Peyer's patch (tissue), 4 donors: Measurements from ENCODE around the gene PSG1. TPM values are rescaled to one million over a fixed set of nuclear protein-coding genes. Genes with fewer than 3 reads are reported as not detected.
"Not testable (repeated sequence)": the region's sequence is repeated elsewhere in the genome, so short reads cannot be mapped to it uniquely, and the experiment has no call there.

Source experiments
- DNase-seq, 3 donors: peaks; one replicate each; pipeline ENCODE4 v3.0.0-alpha.2; 2017 to 2019
- H3K27ac ChIP-seq, 4 donors: fragments of 200-600 bp; sonication (generic); one replicate each; pipeline ENCODE4 v1.5.1; 2016 to 2019
- H3K27me3 ChIP-seq, 2 donors: fragments of 200-600 bp; sonication (generic); one replicate each; pipeline ENCODE4 v1.5.1; 2019
- H3K36me3 ChIP-seq, 3 donors: fragments of 200-600 bp; sonication (generic); one replicate each; pipeline ENCODE4 v1.5.1; 2016 to 2019
- H3K4me1 ChIP-seq, 4 donors: fragments of 200-600 bp; sonication (generic); one replicate each; pipeline ENCODE4 v1.5.1; 2016 to 2019
- H3K4me3 ChIP-seq, 4 donors: fragments of 200-600 bp; sonication (generic); 1 replicate in 3 of 4; 2 replicates in 1 of 4; pipeline ENCODE4 v1.5.1; 2016 to 2019; ENCODE audit warnings: mild to moderate bottlenecking in 1 of 4
- H3K9me3 ChIP-seq, 4 donors: fragments of 200-600 bp; sonication (generic); one replicate each; pipeline ENCODE4 v1.5.1; 2016 to 2019; ENCODE audit warnings: mild to moderate bottlenecking in 1 of 4
- CTCF ChIP-seq, 6 experiments: fragments of 450-650 bp in 4 of 6; fragments of 200-600 bp in 2 of 6; sonication (generic) in 1 of 6; IDR thresholded peaks; one replicate each; pipeline ENCODE4 v1.5.1; 2017 to 2019; ENCODE audit warnings: antibody characterized with exemption in 6 of 6, mild to moderate bottlenecking in 3 of 6, moderate library complexity in 1 of 6
- POLR2A ChIP-seq, 2 donors: fragments of 450-650 bp; IDR thresholded peaks; one replicate each; pipeline ENCODE4 v1.5.1; 2017; ENCODE audit warnings: antibody characterized with exemption in 2 of 2, mild to moderate bottlenecking in 2 of 2, moderate library complexity in 2 of 2
- total RNA-seq, 4 donors: library from RNA; depleted of rRNA; stranded (reverse); fragments of >200 nt; gene quantifications; one replicate each; pipeline ENCODE4 v1.1.0, GENCODE V29; 2016

The PSG1 gene
- total RNA-seq, 4 donors from 2014 or later: not detected

GRCh38 chr19:42850981-42851717 lies 28.4 kb downstream of the PSG1 start:
- TF ChIP-seq POLR2A (IDR thresholded peaks at IDR 0.05) (no peak), CTCF (IDR thresholded peaks at IDR 0.05) (no peak)
- H3K36me3 ChIP-seq: no peaks in the 10 kb centered on the region
- H3K4me1 ChIP-seq: no peaks in the 10 kb centered on the region
- H3K9me3 ChIP-seq: no peaks in the 10 kb centered on the region
- DNase-seq: peak in 1 of 3 donors; percentile 48
- H3K4me3 ChIP-seq: no peak overlapping the region
- no peaks in the 10 kb centered on the region for H3K27me3 ChIP-seq
- H3K27ac ChIP-seq: peak overlapping the region in 1 of 4 donors; percentile 25

GRCh38 chr19:42846597-42846996 lies 32.9 kb downstream of the PSG1 start:
- no peaks in the 10 kb centered on the region for H3K36me3 ChIP-seq
- H3K27me3 ChIP-seq: no peaks in the 10 kb centered on the region
- TF ChIP-seq CTCF (IDR thresholded peaks at IDR 0.05) (no peak), POLR2A (IDR thresholded peaks at IDR 0.05) (no peak)
- H3K4me1 ChIP-seq: no peaks in the 10 kb centered on the region
- DNase-seq: no peak
- H3K4me3 ChIP-seq: no peak overlapping the region
- H3K9me3 ChIP-seq: no peaks in the 10 kb centered on the region
- H3K27ac ChIP-seq: no peak overlapping the region

- not testable (repeated sequence) for H3K27me3 ChIP-seq, H3K27ac ChIP-seq, H3K9me3 ChIP-seq, H3K36me3 ChIP-seq, H3K4me1 ChIP-seq, DNase-seq, H3K4me3 ChIP-seq
Observed at GRCh38 chr19:42843631-42844030, 35.9 kb downstream of the PSG1 start.

- H3K27ac ChIP-seq, H3K4me1 ChIP-seq, H3K27me3 ChIP-seq, H3K4me3 ChIP-seq, H3K9me3 ChIP-seq, H3K36me3 ChIP-seq, DNase-seq: not testable (repeated sequence)
Observed at GRCh38 chr19:42832746-42833442, 46.6 kb downstream of the PSG1 start.

- H3K36me3 ChIP-seq, H3K4me3 ChIP-seq, H3K27ac ChIP-seq, DNase-seq, H3K27me3 ChIP-seq, H3K9me3 ChIP-seq, H3K4me1 ChIP-seq: not testable (repeated sequence)
Observed at GRCh38 chr19:42832023-42832680, 47.4 kb downstream of the PSG1 start.

- H3K9me3 ChIP-seq: no peaks in the 10 kb centered on the region
- no peaks in the 10 kb centered on the region for H3K4me1 ChIP-seq
- H3K36me3 ChIP-seq: no peaks in the 10 kb centered on the region
- no peak for TF ChIP-seq POLR2A (IDR thresholded peaks at IDR 0.05)
- no peak for TF ChIP-seq CTCF (IDR thresholded peaks at IDR 0.05)
- H3K27me3 ChIP-seq: no peaks in the 10 kb centered on the region
- H3K4me3 ChIP-seq: no peak overlapping the region
- no peak for DNase-seq
- no peak overlapping the region for H3K27ac ChIP-seq
Observed at GRCh38 chr19:42831221-42832019, 48.1 kb downstream of the PSG1 start.

- not testable (repeated sequence) for H3K27me3 ChIP-seq, H3K4me1 ChIP-seq, H3K36me3 ChIP-seq, DNase-seq, H3K9me3 ChIP-seq, H3K4me3 ChIP-seq, H3K27ac ChIP-seq
Observed at GRCh38 chr19:42821306-42821977, 58.1 kb downstream of the PSG1 start.

GRCh38 chr19:42819960-42820650 lies 59.4 kb downstream of the PSG1 start:
- not testable (repeated sequence) for H3K27me3 ChIP-seq, H3K9me3 ChIP-seq, H3K36me3 ChIP-seq, DNase-seq, H3K27ac ChIP-seq, H3K4me3 ChIP-seq, H3K4me1 ChIP-seq
